K562 (cell line): ENCODE data around the gene SMAP2. TPM values are rescaled to one million over a fixed set of nuclear protein-coding genes. Genes with fewer than 3 reads are reported as not detected.

Experiments
- DNMT1 ChIP-seq: fragments of 450-650 bp; IDR thresholded peaks from 2 replicates; pipeline ENCODE4 v1.6.1; 2016; ENCODE audit warnings: antibody characterized with exemption, mild to moderate bottlenecking
- FUS ChIP-seq: fragments of 200-400 bp; formaldehyde crosslinking; optimal IDR thresholded peaks from 2 replicates; pipeline ENCODE3; 2017; ENCODE audit warnings: low read depth, low read length
- HDAC6 ChIP-seq: IDR thresholded peaks from 2 replicates; pipeline ENCODE4 v1.6.1; 2012; ENCODE audit warnings: low read depth, mild to moderate bottlenecking, control low read depth, inconsistent platforms, low read length, moderate library complexity
- NR2F6 ChIP-seq: fragments of 450-650 bp; formaldehyde crosslinking; IDR thresholded peaks from 2 replicates; pipeline ENCODE4 v1.4.0; 2020; ENCODE audit warnings: mild to moderate bottlenecking
- PHB ChIP-seq: fragments of 250-450 bp; sonication (Bioruptor Pico); IDR thresholded peaks from 2 replicates; pipeline ENCODE4 v1.5.0; 2021
- POLR2H ChIP-seq: IDR thresholded peaks from 2 replicates; pipeline ENCODE4 v1.6.1; 2016; ENCODE audit warnings: missing genetic modification characterization, low read depth, mild to moderate bottlenecking, control low read depth, missing compliant biosample characterization, moderate library complexity
- SRSF1 ChIP-seq: fragments of 200-400 bp; formaldehyde crosslinking; IDR thresholded peaks from 2 replicates; pipeline ENCODE4 v1.6.1; 2017; ENCODE audit warnings: mild to moderate bottlenecking, low read depth, low read length, moderate library complexity
- polyA plus RNA-seq, 8 experiments: library from polyadenylated mRNA; depleted of rRNA in 4 of 8; stranded (reverse) in 5 of 8; unstranded in 3 of 8; fragments of >200 nt; fragmentation: Nextera tagmentation in 2 of 8; fragmentation: Illumina TruSeq in 1 of 8; extraction: Ambion mirVana in 2 of 8; extraction: Trizol in 1 of 8; gene quantifications; 2 replicates each; pipeline versions ENCODE4 v1.2.1 to v1.2.3, GENCODE V29; 2011 to 2014; ENCODE audit warnings: inconsistent platforms in 1 of 8, missing spikeins in 1 of 8
- total RNA-seq, 7 experiments: library from RNA; depleted of rRNA in 6 of 7; stranded (reverse); fragments of >200 nt in 6 of 7; fragmentation: Illumina TruSeq in 2 of 7; extraction: Trizol in 2 of 7; gene quantifications; 2 replicates each; pipeline versions ENCODE4 v1.2.1 to v1.2.3, GENCODE V29; 2011 to 2021; ENCODE audit warnings: low replicate concordance in 1 of 7
- TF ChIP-seq, protein P1 (sequence below): fragments of 200-600 bp; sonication (generic); IDR thresholded peaks from one replicate; pipeline ENCODE4 v1.6.1; 2012; ENCODE audit warnings: mild to moderate bottlenecking, low read depth, low read length, inconsistent platforms

Gene SMAP2
- total and polyA plus RNA-seq, 9 of the 15 experiments (the other 6 are each of a cell fraction or from before 2014, with no cell fraction given): 38.7 to 212 (median 94.1) TPM

DNA sequence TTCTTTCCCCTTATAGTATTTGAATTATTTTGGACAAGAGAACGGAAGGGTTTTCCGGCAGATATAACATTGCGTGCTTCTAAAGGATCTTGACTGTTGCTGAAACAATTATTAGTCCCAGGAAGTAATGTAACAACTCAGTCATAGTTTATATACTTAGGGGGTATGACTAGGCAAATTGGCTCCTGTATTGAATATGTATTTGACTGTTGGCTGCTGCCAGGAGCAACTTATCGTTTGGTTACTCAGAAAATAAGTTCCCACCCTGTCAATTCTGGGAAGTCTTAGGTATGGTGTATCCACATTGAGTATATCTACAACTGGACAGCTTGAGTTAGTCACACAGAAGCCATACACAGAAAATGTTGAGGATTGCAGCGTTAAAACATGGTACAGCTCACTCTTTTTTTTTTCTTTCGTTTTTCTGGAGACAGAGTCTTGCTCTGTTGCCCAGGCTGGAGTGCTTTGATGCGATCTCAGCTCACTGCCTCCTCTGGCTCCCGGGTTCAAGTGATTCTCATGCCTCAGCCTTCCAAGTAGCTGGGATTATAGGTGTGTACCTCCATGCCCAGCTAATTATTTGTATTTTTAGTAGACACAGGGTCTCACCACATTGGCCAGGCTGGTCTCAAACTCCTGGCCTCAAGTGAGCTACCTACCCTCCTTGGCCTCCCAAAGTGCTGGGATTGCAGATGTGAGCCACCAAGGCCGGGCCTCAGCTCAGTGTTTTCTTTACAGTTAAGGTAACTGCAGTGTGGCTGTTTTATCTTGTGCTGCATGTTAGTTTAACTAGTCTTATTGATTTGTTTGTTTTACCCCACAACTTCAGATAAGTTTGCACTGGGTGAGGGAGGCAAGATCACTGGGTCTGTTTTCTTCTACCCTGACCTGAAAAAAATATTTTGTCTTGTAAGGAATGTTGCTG lies 10.2 kb downstream of the SMAP2 start (continued):
- TF ChIP-seq, protein P1, sequence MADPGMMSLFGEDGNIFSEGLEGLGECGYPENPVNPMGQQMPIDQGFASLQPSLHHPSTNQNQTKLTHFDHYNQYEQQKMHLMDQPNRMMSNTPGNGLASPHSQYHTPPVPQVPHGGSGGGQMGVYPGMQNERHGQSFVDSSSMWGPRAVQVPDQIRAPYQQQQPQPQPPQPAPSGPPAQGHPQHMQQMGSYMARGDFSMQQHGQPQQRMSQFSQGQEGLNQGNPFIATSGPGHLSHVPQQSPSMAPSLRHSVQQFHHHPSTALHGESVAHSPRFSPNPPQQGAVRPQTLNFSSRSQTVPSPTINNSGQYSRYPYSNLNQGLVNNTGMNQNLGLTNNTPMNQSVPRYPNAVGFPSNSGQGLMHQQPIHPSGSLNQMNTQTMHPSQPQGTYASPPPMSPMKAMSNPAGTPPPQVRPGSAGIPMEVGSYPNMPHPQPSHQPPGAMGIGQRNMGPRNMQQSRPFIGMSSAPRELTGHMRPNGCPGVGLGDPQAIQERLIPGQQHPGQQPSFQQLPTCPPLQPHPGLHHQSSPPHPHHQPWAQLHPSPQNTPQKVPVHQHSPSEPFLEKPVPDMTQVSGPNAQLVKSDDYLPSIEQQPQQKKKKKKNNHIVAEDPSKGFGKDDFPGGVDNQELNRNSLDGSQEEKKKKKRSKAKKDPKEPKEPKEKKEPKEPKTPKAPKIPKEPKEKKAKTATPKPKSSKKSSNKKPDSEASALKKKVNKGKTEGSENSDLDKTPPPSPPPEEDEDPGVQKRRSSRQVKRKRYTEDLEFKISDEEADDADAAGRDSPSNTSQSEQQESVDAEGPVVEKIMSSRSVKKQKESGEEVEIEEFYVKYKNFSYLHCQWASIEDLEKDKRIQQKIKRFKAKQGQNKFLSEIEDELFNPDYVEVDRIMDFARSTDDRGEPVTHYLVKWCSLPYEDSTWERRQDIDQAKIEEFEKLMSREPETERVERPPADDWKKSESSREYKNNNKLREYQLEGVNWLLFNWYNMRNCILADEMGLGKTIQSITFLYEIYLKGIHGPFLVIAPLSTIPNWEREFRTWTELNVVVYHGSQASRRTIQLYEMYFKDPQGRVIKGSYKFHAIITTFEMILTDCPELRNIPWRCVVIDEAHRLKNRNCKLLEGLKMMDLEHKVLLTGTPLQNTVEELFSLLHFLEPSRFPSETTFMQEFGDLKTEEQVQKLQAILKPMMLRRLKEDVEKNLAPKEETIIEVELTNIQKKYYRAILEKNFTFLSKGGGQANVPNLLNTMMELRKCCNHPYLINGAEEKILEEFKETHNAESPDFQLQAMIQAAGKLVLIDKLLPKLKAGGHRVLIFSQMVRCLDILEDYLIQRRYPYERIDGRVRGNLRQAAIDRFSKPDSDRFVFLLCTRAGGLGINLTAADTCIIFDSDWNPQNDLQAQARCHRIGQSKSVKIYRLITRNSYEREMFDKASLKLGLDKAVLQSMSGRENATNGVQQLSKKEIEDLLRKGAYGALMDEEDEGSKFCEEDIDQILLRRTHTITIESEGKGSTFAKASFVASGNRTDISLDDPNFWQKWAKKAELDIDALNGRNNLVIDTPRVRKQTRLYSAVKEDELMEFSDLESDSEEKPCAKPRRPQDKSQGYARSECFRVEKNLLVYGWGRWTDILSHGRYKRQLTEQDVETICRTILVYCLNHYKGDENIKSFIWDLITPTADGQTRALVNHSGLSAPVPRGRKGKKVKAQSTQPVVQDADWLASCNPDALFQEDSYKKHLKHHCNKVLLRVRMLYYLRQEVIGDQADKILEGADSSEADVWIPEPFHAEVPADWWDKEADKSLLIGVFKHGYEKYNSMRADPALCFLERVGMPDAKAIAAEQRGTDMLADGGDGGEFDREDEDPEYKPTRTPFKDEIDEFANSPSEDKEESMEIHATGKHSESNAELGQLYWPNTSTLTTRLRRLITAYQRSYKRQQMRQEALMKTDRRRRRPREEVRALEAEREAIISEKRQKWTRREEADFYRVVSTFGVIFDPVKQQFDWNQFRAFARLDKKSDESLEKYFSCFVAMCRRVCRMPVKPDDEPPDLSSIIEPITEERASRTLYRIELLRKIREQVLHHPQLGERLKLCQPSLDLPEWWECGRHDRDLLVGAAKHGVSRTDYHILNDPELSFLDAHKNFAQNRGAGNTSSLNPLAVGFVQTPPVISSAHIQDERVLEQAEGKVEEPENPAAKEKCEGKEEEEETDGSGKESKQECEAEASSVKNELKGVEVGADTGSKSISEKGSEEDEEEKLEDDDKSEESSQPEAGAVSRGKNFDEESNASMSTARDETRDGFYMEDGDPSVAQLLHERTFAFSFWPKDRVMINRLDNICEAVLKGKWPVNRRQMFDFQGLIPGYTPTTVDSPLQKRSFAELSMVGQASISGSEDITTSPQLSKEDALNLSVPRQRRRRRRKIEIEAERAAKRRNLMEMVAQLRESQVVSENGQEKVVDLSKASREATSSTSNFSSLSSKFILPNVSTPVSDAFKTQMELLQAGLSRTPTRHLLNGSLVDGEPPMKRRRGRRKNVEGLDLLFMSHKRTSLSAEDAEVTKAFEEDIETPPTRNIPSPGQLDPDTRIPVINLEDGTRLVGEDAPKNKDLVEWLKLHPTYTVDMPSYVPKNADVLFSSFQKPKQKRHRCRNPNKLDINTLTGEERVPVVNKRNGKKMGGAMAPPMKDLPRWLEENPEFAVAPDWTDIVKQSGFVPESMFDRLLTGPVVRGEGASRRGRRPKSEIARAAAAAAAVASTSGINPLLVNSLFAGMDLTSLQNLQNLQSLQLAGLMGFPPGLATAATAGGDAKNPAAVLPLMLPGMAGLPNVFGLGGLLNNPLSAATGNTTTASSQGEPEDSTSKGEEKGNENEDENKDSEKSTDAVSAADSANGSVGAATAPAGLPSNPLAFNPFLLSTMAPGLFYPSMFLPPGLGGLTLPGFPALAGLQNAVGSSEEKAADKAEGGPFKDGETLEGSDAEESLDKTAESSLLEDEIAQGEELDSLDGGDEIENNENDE: no peak
- TF ChIP-seq FUS (no peak), SRSF1 (no peak), DNMT1 (peak; percentile 38; the same call in 1 of the 2 replicates), NR2F6 (CRISPR knock-in tag) (no peak), PHB (CRISPR knock-in tag) (no peak), POLR2H (tag) (no peak), HDAC6 (no peak)
